Neural progenitor cell (in vitro differentiated cells): Measurements from ENCODE around the gene SLC2A4. TPM values are rescaled to one million over a fixed set of nuclear protein-coding genes. Genes with fewer than 3 reads are reported as not detected.

Experiments used
- DNase-seq: peaks from one replicate; pipeline ENCODE4 v3.0.0-alpha.2; 2016; ENCODE audit warnings: low spot score
- H2AFZ ChIP-seq: fragments of 200-600 bp; sonication (generic); replicated peaks from 2 replicates; pipeline ENCODE4 v1.6.1; 2016; ENCODE audit warnings: antibody characterized with exemption
- H3F3A ChIP-seq: fragments of 200-600 bp; sonication (generic); 2 replicates; pipeline ENCODE4 v1.6.1; 2016; ENCODE audit warnings: antibody characterized with exemption, low read depth
- H3K27ac ChIP-seq: fragments of 200-600 bp; sonication (generic); 2 replicates; pipeline ENCODE4 v1.5.1; 2016; ENCODE audit warnings: mild to moderate bottlenecking
- H3K27me3 ChIP-seq: fragments of 200-600 bp; sonication (generic); 2 replicates; pipeline ENCODE4 v1.6.1; 2016; ENCODE audit warnings: mild to moderate bottlenecking, moderate library complexity
- H3K36me3 ChIP-seq: fragments of 200-600 bp; sonication (generic); 2 replicates; pipeline ENCODE4 v1.5.1; 2016
- H3K4me1 ChIP-seq: fragments of 200-600 bp; sonication (generic); 2 replicates; pipeline ENCODE4 v1.6.1; 2016; ENCODE audit warnings: mixed run types
- H3K4me2 ChIP-seq: fragments of 200-600 bp; sonication (generic); 2 replicates; pipeline ENCODE4 v1.6.1; 2016
- H3K4me3 ChIP-seq: fragments of 200-600 bp; sonication (generic); 2 replicates; pipeline ENCODE4 v1.5.1; 2016
- H3K79me2 ChIP-seq: fragments of 200-600 bp; sonication (generic); 2 replicates; pipeline ENCODE4 v1.6.1; 2016; ENCODE audit warnings: low read depth
- H3K9ac ChIP-seq: fragments of 200-600 bp; sonication (generic); 2 replicates; pipeline ENCODE4 v1.6.1; 2016
- H3K9me3 ChIP-seq: fragments of 200-600 bp; sonication (generic); 2 replicates; pipeline ENCODE4 v1.5.1; 2016; ENCODE audit warnings: low read depth
- H4K20me1 ChIP-seq: fragments of 200-600 bp; sonication (generic); 2 replicates; pipeline ENCODE4 v1.6.1; 2016; ENCODE audit warnings: low read depth
- H3K27ac Mint-ChIP-seq: 3 replicates; pipeline ENCODE4 v1.8.0; 2021; ENCODE audit warnings: mixed read lengths
- H3K27me3 Mint-ChIP-seq: 2 replicates; pipeline ENCODE4 v1.8.0; 2022; ENCODE audit warnings: low read depth, mild to moderate bottlenecking, inconsistent platforms, moderate library complexity, mixed read lengths; ENCODE audit not compliant: insufficient read depth
- H3K36me3 Mint-ChIP-seq: 3 replicates; pipeline ENCODE4 v1.8.0; 2021; ENCODE audit warnings: mixed read lengths
- H3K4me1 Mint-ChIP-seq: 3 replicates; pipeline ENCODE4 v1.8.0; 2021; ENCODE audit warnings: mixed read lengths
- H3K4me3 Mint-ChIP-seq: 3 replicates; pipeline ENCODE4 v1.8.0; 2021; ENCODE audit warnings: mild to moderate bottlenecking, moderate library complexity, mixed read lengths
- H3K9me3 Mint-ChIP-seq: 3 replicates; pipeline ENCODE4 v1.8.0; 2020; ENCODE audit warnings: mixed read lengths
- EZH2 ChIP-seq: fragments of 200-600 bp; sonication (generic); IDR thresholded peaks from 2 replicates; pipeline ENCODE4 v1.6.1; 2017; ENCODE audit warnings: antibody characterized with exemption, mild to moderate bottlenecking, moderate library complexity
- EZH2phosphoT487 ChIP-seq: fragments of 200-600 bp; sonication (generic); IDR thresholded peaks from 2 replicates; pipeline ENCODE4 v1.6.1; 2017; ENCODE audit warnings: antibody characterized with exemption
- total RNA-seq: library from RNA; depleted of rRNA; stranded (reverse); fragments of >200 nt; gene quantifications from 2 replicates; pipeline ENCODE4 v1.2.3, GENCODE V29; 2015; ENCODE audit warnings: low replicate concordance
- TF ChIP-seq, protein P1 (sequence below): fragments of 200-600 bp; sonication (generic); IDR thresholded peaks from 2 replicates; pipeline ENCODE4 v1.5.1; 2017; ENCODE audit warnings: antibody characterized with exemption, mild to moderate bottlenecking

Gene SLC2A4
- total RNA-seq, 1 donor from 2014 or later = 1.7 TPM

DNA sequence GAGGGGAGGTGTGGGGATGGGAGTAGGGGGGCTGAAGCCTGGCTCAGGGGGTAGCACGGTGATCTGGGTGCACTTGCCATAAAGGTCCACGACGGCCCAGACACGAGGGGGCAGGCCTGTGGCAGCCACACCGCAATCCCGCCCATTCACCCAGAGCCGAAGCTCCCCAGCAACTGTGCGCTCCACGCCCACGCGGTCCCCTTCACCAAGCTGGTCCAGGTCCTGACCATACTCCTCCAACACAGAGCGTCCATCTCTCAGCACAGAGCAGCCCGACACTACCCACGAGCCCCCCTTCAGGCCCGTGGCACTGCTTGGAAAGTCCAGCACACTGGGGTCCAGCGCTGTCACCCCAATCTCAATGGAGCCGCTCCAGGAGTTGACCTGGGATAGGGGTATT, 46.0 kb downstream of the SLC2A4 start:
- peaks cover 27% of the 10 kb centered on the region for H3F3A ChIP-seq
- Mint-ChIP-seq H3K27ac (no peak overlapping the region), H3K4me1 (peaks cover 24% of the 10 kb centered on the region), H3K4me3 (peak overlapping the region; percentile 38), H3K9me3 (no peaks in the 10 kb centered on the region), H3K27me3 (peaks cover 12% of the 10 kb centered on the region), H3K36me3 (peaks cover 9% of the 10 kb centered on the region)
- H3K9me3 ChIP-seq = no peaks in the 10 kb centered on the region
- H3K4me2 ChIP-seq = peak overlapping the region; percentile 96
- no peak overlapping the region for H3K4me3 ChIP-seq
- H3K27me3 ChIP-seq = no peaks in the 10 kb centered on the region
- TF ChIP-seq EZH2phosphoT487 (no peak), EZH2 (no peak)
- TF ChIP-seq, protein P1, sequence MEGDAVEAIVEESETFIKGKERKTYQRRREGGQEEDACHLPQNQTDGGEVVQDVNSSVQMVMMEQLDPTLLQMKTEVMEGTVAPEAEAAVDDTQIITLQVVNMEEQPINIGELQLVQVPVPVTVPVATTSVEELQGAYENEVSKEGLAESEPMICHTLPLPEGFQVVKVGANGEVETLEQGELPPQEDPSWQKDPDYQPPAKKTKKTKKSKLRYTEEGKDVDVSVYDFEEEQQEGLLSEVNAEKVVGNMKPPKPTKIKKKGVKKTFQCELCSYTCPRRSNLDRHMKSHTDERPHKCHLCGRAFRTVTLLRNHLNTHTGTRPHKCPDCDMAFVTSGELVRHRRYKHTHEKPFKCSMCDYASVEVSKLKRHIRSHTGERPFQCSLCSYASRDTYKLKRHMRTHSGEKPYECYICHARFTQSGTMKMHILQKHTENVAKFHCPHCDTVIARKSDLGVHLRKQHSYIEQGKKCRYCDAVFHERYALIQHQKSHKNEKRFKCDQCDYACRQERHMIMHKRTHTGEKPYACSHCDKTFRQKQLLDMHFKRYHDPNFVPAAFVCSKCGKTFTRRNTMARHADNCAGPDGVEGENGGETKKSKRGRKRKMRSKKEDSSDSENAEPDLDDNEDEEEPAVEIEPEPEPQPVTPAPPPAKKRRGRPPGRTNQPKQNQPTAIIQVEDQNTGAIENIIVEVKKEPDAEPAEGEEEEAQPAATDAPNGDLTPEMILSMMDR = no peak
- H3K36me3 ChIP-seq = no peaks in the 10 kb centered on the region
- H3K27ac ChIP-seq = no peak overlapping the region
- peaks cover 14% of the 10 kb centered on the region for H3K4me1 ChIP-seq
- peaks cover 4% of the 10 kb centered on the region for H4K20me1 ChIP-seq
- H3K79me2 ChIP-seq = peaks cover 20% of the 10 kb centered on the region
- H3K9ac ChIP-seq = no peak overlapping the region
- no peak for DNase-seq
- no peak overlapping the region for H2AFZ ChIP-seq

DNA sequence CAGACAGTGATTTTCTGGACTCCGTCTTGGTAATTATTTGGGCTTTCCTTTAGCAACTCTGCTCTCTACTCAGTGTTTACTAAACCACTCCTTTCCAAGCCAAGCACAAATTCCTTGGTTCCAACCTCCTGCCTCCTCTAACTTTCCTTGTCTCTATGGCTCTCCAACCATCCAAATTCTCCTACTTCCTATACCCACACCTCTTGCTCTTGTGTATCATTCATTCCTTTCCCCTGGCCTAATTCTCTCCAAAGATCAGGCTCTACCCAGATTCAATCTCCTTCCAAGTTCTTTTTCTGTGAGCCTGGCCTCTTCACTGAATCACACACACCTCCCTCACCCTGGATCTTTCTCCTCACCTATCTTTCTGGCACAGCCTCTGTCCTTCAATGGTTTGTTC, 46.5 kb downstream of the SLC2A4 start:
- H3K4me3 ChIP-seq = peak overlapping the region; percentile 94
- H3F3A ChIP-seq = peaks cover 27% of the 10 kb centered on the region
- H3K27me3 Mint-ChIP-seq = peaks cover 12% of the 10 kb centered on the region
- H3K4me2 ChIP-seq = peak overlapping the region; percentile 96
- H2AFZ ChIP-seq = no peak overlapping the region
- no peak overlapping the region for H3K27ac ChIP-seq
- no peaks in the 10 kb centered on the region for H3K9me3 ChIP-seq
- peak overlapping the region; percentile 98 for H3K4me3 Mint-ChIP-seq
- H3K9ac ChIP-seq = peak overlapping the region; percentile 79
- TF ChIP-seq, protein P1 = no peak
- TF ChIP-seq EZH2phosphoT487 = no peak
- TF ChIP-seq EZH2 = no peak
- H3K4me1 ChIP-seq = peaks cover 14% of the 10 kb centered on the region
- DNase-seq = no peak
- no peaks in the 10 kb centered on the region for H3K36me3 ChIP-seq
- peaks cover 4% of the 10 kb centered on the region for H4K20me1 ChIP-seq
- H3K27ac Mint-ChIP-seq = no peak overlapping the region
- H3K36me3 Mint-ChIP-seq = peaks cover 9% of the 10 kb centered on the region
- peaks cover 20% of the 10 kb centered on the region for H3K79me2 ChIP-seq
- H3K4me1 Mint-ChIP-seq = peaks cover 28% of the 10 kb centered on the region
- H3K9me3 Mint-ChIP-seq = no peaks in the 10 kb centered on the region
- no peaks in the 10 kb centered on the region for H3K27me3 ChIP-seq

DNA sequence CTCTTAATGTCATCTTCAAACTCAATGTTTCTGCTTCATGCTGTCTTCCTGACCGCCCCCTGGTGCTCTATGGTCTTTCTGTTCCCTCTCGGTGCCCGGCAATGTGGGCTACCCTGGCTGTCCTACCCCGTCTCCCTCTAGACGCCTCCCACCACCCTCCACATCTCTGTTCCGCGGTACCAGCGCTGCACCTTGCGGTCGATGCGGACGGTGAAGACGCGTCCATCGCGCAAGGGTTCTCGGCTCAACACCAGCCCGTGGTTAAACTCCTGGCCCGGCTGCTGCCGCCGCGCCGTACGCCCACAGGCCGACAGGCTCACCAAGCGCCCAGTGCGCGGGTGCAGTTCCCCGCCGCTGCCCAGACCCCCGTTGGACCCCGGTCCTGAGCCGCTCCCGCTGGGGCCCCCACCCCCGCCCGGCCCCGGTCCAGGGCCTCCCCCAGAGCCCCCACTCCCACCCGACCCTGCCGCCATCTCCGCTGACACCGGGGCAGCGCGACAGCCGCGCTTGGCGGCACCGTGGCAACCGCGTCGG, 47.4 kb downstream of the SLC2A4 start, which contains the start of gene NEURL4:
TSS of gene NEURL4 (minus strand) at position 496 of the 534 bp plus-strand sequence. CDS start at position 473, 23 bp downstream.
- H3K27ac Mint-ChIP-seq = peak within 1 kb of the TSS; percentile 95
- Histone ChIP-seq H3K79me2 (peaks cover 20% of the 10 kb centered on the region), H3K27ac (peak within 1 kb of the TSS; percentile 79), H3K9ac (peak within 1 kb of the TSS; percentile 79), H4K20me1 (peaks cover 4% of the 10 kb centered on the region), H3K36me3 (no peaks in the 10 kb centered on the region), H3K4me1 (peaks cover 14% of the 10 kb centered on the region), H2AFZ (peak within 1 kb of the TSS; percentile 86), H3K27me3 (no peaks in the 10 kb centered on the region), H3F3A (peaks cover 27% of the 10 kb centered on the region), H3K4me3 (peak within 1 kb of the TSS; percentile 94), H3K9me3 (no peaks in the 10 kb centered on the region), H3K4me2 (peak within 1 kb of the TSS; percentile 96)
- H3K36me3 Mint-ChIP-seq = peaks cover 7% of the 10 kb centered on the region
- TF ChIP-seq EZH2phosphoT487 = no peak
- no peak for TF ChIP-seq EZH2
- TF ChIP-seq, protein P1 = no peak
- peaks cover 12% of the 10 kb centered on the region for H3K27me3 Mint-ChIP-seq
- H3K9me3 Mint-ChIP-seq = no peaks in the 10 kb centered on the region
- peak within 1 kb of the TSS; percentile 98 for H3K4me3 Mint-ChIP-seq
- no peak for DNase-seq
- H3K4me1 Mint-ChIP-seq = peaks cover 28% of the 10 kb centered on the region
